ENCODE results near the gene C1orf167. TPM values are rescaled to one million over a fixed set of nuclear protein-coding genes. Genes with fewer than 3 reads are reported as not detected.

The C1orf167 gene
- total and polyA plus RNA-seq, 2 experiments from 2014 or later, result 1.7 to 2.2 TPM

DNA sequence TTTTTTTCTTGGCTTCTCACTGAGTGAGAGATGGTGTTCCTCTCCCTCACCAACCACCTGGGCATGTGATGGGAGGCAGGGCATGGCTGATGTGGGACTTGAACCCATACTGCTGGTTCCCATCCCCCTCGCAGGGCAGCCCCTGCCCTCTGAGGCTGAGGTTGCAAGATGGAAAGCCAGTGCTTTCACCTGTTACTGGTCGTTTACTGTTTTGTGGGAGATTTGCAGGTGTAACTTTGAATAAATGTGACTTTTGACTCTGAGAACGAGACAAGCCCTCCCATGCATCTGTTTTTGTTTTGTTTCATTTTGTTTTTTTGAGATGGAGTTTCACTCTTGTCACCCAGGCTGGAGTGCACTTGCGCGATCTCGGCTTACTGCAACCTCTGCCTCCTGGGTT is 21.6 kb downstream of the C1orf167 start (continued):
- TF ChIP-seq, protein P1, sequence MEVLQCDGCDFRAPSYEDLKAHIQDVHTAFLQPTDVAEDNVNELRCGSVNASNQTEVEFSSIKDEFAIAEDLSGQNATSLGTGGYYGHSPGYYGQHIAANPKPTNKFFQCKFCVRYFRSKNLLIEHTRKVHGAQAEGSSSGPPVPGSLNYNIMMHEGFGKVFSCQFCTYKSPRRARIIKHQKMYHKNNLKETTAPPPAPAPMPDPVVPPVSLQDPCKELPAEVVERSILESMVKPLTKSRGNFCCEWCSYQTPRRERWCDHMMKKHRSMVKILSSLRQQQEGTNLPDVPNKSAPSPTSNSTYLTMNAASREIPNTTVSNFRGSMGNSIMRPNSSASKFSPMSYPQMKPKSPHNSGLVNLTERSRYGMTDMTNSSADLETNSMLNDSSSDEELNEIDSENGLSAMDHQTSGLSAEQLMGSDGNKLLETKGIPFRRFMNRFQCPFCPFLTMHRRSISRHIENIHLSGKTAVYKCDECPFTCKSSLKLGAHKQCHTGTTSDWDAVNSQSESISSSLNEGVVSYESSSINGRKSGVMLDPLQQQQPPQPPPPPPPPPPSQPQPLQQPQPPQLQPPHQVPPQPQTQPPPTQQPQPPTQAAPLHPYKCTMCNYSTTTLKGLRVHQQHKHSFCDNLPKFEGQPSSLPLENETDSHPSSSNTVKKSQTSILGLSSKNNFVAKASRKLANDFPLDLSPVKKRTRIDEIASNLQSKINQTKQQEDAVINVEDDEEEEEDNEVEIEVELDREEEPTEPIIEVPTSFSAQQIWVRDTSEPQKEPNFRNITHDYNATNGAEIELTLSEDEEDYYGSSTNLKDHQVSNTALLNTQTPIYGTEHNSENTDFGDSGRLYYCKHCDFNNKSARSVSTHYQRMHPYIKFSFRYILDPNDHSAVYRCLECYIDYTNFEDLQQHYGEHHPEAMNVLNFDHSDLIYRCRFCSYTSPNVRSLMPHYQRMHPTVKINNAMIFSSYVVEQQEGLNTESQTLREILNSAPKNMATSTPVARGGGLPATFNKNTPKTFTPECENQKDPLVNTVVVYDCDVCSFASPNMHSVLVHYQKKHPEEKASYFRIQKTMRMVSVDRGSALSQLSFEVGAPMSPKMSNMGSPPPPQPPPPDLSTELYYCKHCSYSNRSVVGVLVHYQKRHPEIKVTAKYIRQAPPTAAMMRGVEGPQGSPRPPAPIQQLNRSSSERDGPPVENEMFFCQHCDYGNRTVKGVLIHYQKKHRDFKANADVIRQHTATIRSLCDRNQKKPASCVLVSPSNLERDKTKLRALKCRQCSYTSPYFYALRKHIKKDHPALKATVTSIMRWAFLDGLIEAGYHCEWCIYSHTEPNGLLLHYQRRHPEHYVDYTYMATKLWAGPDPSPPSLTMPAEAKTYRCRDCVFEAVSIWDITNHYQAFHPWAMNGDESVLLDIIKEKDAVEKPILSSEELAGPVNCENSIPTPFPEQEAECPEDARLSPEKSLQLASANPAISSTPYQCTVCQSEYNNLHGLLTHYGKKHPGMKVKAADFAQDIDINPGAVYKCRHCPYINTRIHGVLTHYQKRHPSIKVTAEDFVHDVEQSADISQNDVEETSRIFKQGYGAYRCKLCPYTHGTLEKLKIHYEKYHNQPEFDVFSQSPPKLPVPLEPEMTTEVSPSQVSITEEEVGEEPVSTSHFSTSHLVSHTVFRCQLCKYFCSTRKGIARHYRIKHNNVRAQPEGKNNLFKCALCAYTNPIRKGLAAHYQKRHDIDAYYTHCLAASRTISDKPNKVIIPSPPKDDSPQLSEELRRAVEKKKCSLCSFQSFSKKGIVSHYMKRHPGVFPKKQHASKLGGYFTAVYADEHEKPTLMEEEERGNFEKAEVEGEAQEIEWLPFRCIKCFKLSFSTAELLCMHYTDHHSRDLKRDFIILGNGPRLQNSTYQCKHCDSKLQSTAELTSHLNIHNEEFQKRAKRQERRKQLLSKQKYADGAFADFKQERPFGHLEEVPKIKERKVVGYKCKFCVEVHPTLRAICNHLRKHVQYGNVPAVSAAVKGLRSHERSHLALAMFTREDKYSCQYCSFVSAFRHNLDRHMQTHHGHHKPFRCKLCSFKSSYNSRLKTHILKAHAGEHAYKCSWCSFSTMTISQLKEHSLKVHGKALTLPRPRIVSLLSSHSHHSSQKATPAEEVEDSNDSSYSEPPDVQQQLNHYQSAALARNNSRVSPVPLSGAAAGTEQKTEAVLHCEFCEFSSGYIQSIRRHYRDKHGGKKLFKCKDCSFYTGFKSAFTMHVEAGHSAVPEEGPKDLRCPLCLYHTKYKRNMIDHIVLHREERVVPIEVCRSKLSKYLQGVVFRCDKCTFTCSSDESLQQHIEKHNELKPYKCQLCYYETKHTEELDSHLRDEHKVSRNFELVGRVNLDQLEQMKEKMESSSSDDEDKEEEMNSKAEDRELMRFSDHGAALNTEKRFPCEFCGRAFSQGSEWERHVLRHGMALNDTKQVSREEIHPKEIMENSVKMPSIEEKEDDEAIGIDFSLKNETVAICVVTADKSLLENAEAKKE (CRISPR knock-in tag; IDR thresholded peaks at IDR 0.05), result no peak
- TF ChIP-seq, protein P2, sequence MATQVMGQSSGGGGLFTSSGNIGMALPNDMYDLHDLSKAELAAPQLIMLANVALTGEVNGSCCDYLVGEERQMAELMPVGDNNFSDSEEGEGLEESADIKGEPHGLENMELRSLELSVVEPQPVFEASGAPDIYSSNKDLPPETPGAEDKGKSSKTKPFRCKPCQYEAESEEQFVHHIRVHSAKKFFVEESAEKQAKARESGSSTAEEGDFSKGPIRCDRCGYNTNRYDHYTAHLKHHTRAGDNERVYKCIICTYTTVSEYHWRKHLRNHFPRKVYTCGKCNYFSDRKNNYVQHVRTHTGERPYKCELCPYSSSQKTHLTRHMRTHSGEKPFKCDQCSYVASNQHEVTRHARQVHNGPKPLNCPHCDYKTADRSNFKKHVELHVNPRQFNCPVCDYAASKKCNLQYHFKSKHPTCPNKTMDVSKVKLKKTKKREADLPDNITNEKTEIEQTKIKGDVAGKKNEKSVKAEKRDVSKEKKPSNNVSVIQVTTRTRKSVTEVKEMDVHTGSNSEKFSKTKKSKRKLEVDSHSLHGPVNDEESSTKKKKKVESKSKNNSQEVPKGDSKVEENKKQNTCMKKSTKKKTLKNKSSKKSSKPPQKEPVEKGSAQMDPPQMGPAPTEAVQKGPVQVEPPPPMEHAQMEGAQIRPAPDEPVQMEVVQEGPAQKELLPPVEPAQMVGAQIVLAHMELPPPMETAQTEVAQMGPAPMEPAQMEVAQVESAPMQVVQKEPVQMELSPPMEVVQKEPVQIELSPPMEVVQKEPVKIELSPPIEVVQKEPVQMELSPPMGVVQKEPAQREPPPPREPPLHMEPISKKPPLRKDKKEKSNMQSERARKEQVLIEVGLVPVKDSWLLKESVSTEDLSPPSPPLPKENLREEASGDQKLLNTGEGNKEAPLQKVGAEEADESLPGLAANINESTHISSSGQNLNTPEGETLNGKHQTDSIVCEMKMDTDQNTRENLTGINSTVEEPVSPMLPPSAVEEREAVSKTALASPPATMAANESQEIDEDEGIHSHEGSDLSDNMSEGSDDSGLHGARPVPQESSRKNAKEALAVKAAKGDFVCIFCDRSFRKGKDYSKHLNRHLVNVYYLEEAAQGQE (IDR thresholded peaks at IDR 0.05; ENCODE audit: unreplicated experiment), result no peak

DNA sequence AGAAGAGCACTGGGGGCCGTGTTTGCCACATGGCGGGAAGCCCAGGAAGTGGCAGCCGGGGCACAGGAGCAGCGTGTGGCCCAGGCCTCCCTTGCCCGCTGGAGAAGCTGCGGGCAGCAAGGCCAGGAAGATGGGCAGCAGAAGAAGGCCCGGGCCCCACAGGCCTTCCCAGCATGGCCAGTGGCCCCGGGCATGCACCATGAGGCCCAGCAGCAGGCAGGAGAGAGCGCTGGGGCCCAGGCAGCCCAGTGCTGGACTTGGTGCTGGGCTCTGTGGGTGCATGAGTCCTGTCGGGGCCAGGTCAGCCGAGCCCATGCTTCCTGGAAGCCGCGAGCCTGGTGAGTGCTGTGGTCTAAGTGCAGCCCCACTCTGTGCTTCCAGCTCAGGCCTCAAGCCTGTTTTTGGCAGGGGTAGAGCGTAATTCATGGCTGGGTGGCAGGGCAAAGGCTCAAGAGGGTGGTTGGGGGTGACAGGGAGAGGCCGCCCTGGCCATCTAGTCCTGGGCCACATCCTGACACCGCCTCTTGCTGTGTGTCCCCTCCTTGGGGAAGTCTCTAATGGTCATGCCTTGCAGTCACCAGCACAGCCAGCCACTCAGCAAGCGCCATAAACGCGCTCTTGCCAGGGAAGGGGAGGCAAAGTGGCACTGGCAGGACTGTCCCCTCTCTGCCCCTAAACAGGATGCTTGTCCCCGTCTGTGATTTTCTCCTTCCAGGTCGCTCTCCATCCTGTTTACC is 22.4 kb downstream of the C1orf167 start:
- peaks cover 38% of the 10 kb centered on the region for H3K4me1 ChIP-seq (ENCODE audit: insufficient read depth)
- no peak overlapping the region for H3K4me3 Mint-ChIP-seq
- no peaks in the 10 kb centered on the region for H3K79me2 ChIP-seq (replicated peaks; ENCODE audit: insufficient read depth)
- peaks cover 37% of the 10 kb centered on the region for H3K4me1 Mint-ChIP-seq
- peak overlapping the region; percentile 88 for H2AFZ ChIP-seq
- H3K4me3 ChIP-seq, result peak overlapping the region; percentile 46
- no peaks in the 10 kb centered on the region for H3K27me3 ChIP-seq (ENCODE audit: insufficient read depth)
- DNase-seq (ENCODE audit: low spot score) (no peak), ATAC-seq (peak; percentile 1; the same call in 2 of the 3 replicates)
- H3F3A ChIP-seq (replicated peaks; ENCODE audit: low read depth), result peaks cover 22% of the 10 kb centered on the region
- H3K27ac Mint-ChIP-seq, result no peak overlapping the region
- no peaks in the 10 kb centered on the region for H3K9me2 ChIP-seq (ENCODE audit: insufficient read depth)
- H4K20me1 ChIP-seq (replicated peaks; ENCODE audit: insufficient read depth), result no peaks in the 10 kb centered on the region
- H3K27ac ChIP-seq (ENCODE audit: low read depth), result peak overlapping the region; percentile 78; the same call in 1 of the 2 replicates
- H3K4me2 ChIP-seq, result peak overlapping the region; percentile 72
- H3K9me3 Mint-ChIP-seq, result no peaks in the 10 kb centered on the region
- H3K36me3 ChIP-seq (ENCODE audit: insufficient read depth), result no peaks in the 10 kb centered on the region
- no peaks in the 10 kb centered on the region for H3K36me3 Mint-ChIP-seq (ENCODE audit: low read depth)
- H3K27me3 Mint-ChIP-seq (ENCODE audit: insufficient read depth, low read depth, poor library complexity), result peaks cover 2% of the 10 kb centered on the region
- no peak for TF ChIP-seq EZH2 (IDR thresholded peaks at IDR 0.05; ENCODE audit: low read depth, unreplicated experiment)
- no peak for TF ChIP-seq STAT1 (IDR thresholded peaks at IDR 0.05; ENCODE audit: unreplicated experiment)
- TF ChIP-seq, protein P1 (CRISPR knock-in tag; IDR thresholded peaks at IDR 0.05), result no peak
